Measurements from ENCODE around the gene SPARC.
A peak's percentile ranks its signal among the peaks of the same experiment; 100 is the strongest.
"Not testable (repeated sequence)": the region's sequence is repeated elsewhere in the genome, so short reads cannot be mapped to it uniquely, and the experiment has no call there.

The SPARC gene, protein sequence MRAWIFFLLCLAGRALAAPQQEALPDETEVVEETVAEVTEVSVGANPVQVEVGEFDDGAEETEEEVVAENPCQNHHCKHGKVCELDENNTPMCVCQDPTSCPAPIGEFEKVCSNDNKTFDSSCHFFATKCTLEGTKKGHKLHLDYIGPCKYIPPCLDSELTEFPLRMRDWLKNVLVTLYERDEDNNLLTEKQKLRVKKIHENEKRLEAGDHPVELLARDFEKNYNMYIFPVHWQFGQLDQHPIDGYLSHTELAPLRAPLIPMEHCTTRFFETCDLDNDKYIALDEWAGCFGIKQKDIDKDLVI

DNA sequence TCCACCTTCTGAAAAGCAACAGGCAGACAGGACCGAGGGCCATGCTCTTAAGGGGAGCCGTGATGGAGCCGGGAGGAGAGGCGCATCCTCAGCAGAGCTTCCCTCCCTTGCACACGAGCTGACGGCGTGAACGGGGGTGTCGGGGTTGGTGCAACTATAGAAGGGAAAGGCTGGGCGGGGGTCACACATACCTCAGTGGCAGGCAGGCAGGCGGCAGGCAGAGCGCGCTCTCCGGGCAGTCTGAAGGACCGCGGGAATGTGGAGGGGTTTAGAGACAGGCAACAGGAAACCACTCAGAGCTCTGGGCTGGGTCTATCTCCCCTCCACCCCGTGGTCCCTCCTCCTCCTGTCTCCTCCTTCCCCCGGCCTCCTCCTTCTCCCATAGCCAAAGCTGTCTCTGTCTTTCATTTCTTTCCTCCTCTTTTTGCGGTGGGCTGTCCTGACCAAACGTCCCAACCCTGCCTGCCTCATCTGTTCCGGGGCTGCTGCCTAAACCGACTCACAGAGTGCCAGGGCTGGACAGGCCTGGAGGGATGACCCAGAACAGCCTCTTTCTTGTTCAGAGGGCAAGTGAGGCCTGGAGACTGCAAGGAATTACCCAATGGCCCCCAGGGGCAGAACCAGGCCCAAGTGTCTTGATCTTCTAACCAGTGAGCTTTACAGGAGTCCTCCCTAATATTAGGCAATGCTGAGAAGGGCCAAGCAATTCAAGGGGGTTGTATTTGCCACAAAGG is at the start of gene SPARC:
TSS of gene SPARC (minus strand) at position 242 of the 734 bp plus-strand sequence. CDS start 10,727 bp downstream, outside the sequence.
- H3K27ac ChIP-seq (ENCODE audit: low read length), result peak within 1 kb of the TSS; percentile 13
- H3K4me1 ChIP-seq (ENCODE audit: control insufficient read depth, low read depth, low read length), result peaks cover 27% of the 10 kb centered on the region
- no peaks in the 10 kb centered on the region for H3K36me3 ChIP-seq (ENCODE audit: control insufficient read depth, low read depth, low read length)
- H3K9ac ChIP-seq (ENCODE audit: low read length), result peak within 1 kb of the TSS; percentile 63
- peak within 1 kb of the TSS; percentile 74 for H3K4me3 ChIP-seq (ENCODE audit: low read length)
- H3K9me3 ChIP-seq (ENCODE audit: control insufficient read depth, low read depth, low read length), result no peaks in the 10 kb centered on the region
- H3K27me3 ChIP-seq (ENCODE audit: control insufficient read depth, insufficient read depth, low read length), result no peaks in the 10 kb centered on the region

DNA sequence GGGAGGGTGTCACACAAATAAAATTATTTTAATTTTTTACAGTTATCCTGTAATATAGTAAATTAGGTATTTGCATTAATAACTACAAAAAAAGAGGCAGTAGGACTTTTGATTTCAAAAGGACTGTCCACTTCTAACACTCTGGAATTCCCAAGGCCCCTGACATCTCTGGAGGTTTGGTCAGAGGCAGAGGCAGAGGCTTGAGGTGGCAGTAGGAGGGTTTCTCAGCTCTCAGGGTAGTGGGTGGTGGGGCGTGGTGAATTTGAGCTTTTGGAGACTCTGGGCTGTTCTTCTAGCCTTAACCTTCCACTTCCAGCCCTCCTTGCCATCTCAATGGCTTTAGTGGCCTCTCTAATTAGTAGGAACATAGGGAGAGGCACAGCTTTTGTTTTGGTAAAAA is 48.9 kb upstream of the SPARC start:
- Histone ChIP-seq H3K27ac (ENCODE audit: low read length) (no peak overlapping the region), H3K9me3 (ENCODE audit: control insufficient read depth, low read depth, low read length) (peaks cover 3% of the 10 kb centered on the region), H3K4me1 (ENCODE audit: control insufficient read depth, low read depth, low read length) (peaks cover 17% of the 10 kb centered on the region), H3K4me3 (ENCODE audit: low read length) (no peak overlapping the region), H3K27me3 (ENCODE audit: control insufficient read depth, insufficient read depth, low read length) (no peaks in the 10 kb centered on the region), H3K9ac (ENCODE audit: low read length) (no peak overlapping the region), H3K36me3 (ENCODE audit: control insufficient read depth, low read depth, low read length) (no peaks in the 10 kb centered on the region)

DNA sequence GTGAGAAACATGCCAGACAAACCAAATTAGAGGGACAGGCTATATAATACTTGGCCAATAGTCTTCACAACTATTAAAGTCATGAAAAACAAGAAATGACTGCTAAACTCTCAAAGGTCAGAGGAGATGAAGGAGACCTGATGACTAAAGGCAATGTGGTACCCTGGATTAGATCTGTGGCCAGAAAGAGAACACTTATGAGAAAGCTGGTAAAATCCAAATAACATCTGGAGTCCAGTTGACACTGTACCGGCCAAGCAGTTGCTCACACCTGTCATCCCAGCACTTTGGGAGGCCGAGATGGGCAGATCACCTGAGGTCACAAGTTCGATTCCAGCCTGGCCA is 47.3 kb upstream of the SPARC start:
- Histone ChIP-seq H3K4me1 (ENCODE audit: control insufficient read depth, low read depth, low read length) (peaks cover 4% of the 10 kb centered on the region), H3K36me3 (ENCODE audit: control insufficient read depth, low read depth, low read length) (no peaks in the 10 kb centered on the region), H3K9ac (ENCODE audit: low read length) (no peak overlapping the region), H3K27me3 (ENCODE audit: control insufficient read depth, insufficient read depth, low read length) (no peaks in the 10 kb centered on the region), H3K27ac (ENCODE audit: low read length) (no peak overlapping the region), H3K4me3 (ENCODE audit: low read length) (no peak overlapping the region), H3K9me3 (ENCODE audit: control insufficient read depth, low read depth, low read length) (peaks cover 6% of the 10 kb centered on the region)

DNA sequence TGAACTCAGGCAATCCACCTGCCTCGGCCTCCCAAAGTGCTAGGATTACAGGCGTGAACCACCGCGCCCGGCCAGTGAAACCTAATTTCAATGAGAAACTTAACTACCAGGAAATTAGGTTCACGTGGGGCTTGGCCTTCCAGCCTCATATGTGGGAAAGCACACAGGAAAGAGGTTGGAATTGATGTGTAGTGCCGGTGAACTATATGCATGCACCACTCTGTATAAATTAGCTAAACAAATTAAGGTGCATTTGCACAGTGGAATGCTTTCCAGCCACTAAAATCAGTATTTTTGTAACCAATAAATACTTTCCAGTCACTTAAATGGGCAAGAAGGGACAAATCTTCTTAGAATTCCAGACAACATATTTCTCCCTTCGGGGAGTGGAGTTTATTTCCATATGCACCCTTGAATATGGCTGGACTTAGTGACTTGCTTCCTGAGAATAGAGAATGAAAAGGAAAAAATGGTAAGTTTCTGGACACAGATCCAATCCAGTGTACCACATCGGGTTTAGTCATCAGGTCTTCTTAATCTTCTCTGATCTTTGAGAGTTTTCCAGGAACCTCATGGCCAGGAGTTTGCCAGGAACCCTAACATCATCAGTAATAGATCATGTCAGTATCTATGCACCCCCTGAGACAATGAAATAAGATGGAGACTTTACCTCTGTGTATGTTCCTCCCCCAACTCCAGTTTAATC is 46.8 kb upstream of the SPARC start:
- Histone ChIP-seq H3K4me1 (ENCODE audit: control insufficient read depth, low read depth, low read length) (peaks cover 4% of the 10 kb centered on the region), H3K9me3 (ENCODE audit: control insufficient read depth, low read depth, low read length) (peaks cover 6% of the 10 kb centered on the region), H3K4me3 (ENCODE audit: low read length) (no peak overlapping the region), H3K27ac (ENCODE audit: low read length) (no peak overlapping the region), H3K36me3 (ENCODE audit: control insufficient read depth, low read depth, low read length) (no peaks in the 10 kb centered on the region), H3K9ac (ENCODE audit: low read length) (no peak overlapping the region), H3K27me3 (ENCODE audit: control insufficient read depth, insufficient read depth, low read length) (no peaks in the 10 kb centered on the region)

- no peaks in the 10 kb centered on the region for H3K36me3 ChIP-seq (ENCODE audit: control insufficient read depth, low read depth, low read length)
- H3K27ac ChIP-seq (ENCODE audit: low read length), result no peak overlapping the region
- no peak overlapping the region for H3K9ac ChIP-seq (ENCODE audit: low read length)
- no peaks in the 10 kb centered on the region for H3K27me3 ChIP-seq (ENCODE audit: control insufficient read depth, insufficient read depth, low read length)
- H3K4me1 ChIP-seq (ENCODE audit: control insufficient read depth, low read depth, low read length), result peaks cover 4% of the 10 kb centered on the region
- no peak overlapping the region for H3K4me3 ChIP-seq (ENCODE audit: low read length)
- peaks cover 6% of the 10 kb centered on the region for H3K9me3 ChIP-seq (ENCODE audit: control insufficient read depth, low read depth, low read length)
These were observed 43.7 kb upstream of the SPARC start for GRCh38 chr5:151730381-151730780.

DNA sequence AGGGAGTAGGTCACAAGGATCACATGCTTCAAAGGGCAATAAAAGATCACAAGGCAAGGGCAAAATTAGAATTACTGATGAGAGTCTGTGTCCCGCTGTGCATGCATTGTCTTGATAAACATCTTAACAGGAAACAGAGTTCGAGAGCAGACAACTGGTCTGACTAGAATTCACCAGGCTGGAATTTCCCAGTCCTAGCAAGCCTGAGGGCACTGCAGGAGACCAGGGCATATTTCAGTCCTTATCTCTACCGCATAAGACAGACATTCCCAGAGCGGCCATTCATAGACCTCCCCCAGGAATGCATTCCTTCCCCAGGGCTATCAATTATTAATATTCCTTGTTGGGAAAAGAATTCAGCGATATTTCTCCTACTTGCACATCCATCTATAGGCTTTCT is 42.9 kb upstream of the SPARC start:
- not testable (repeated sequence) for H3K4me3 ChIP-seq (ENCODE audit: low read length); H3K27ac ChIP-seq (ENCODE audit: low read length); H3K4me1 ChIP-seq (ENCODE audit: control insufficient read depth, low read depth, low read length); H3K36me3 ChIP-seq (ENCODE audit: control insufficient read depth, low read depth, low read length); H3K27me3 ChIP-seq (ENCODE audit: control insufficient read depth, insufficient read depth, low read length); H3K9me3 ChIP-seq (ENCODE audit: control insufficient read depth, low read depth, low read length); H3K9ac ChIP-seq (ENCODE audit: low read length)

- H3K27me3 ChIP-seq (ENCODE audit: control insufficient read depth, insufficient read depth, low read length), result no peaks in the 10 kb centered on the region
- no peaks in the 10 kb centered on the region for H3K9me3 ChIP-seq (ENCODE audit: control insufficient read depth, low read depth, low read length)
- H3K4me1 ChIP-seq (ENCODE audit: control insufficient read depth, low read depth, low read length), result peaks cover 9% of the 10 kb centered on the region
- H3K9ac ChIP-seq (ENCODE audit: low read length), result no peak overlapping the region
- H3K27ac ChIP-seq (ENCODE audit: low read length), result no peak overlapping the region
- no peak overlapping the region for H3K4me3 ChIP-seq (ENCODE audit: low read length)
- H3K36me3 ChIP-seq (ENCODE audit: control insufficient read depth, low read depth, low read length), result no peaks in the 10 kb centered on the region
These were observed 37.6 kb upstream of the SPARC start for GRCh38 chr5:151724360-151724759.

GRCh38 chr5:151722546-151722945 is 35.8 kb upstream of the SPARC start:
- Histone ChIP-seq H3K27me3 (ENCODE audit: control insufficient read depth, insufficient read depth, low read length) (peaks cover 4% of the 10 kb centered on the region), H3K27ac (ENCODE audit: low read length) (no peak overlapping the region), H3K9me3 (ENCODE audit: control insufficient read depth, low read depth, low read length) (no peaks in the 10 kb centered on the region), H3K4me3 (ENCODE audit: low read length) (no peak overlapping the region), H3K36me3 (ENCODE audit: control insufficient read depth, low read depth, low read length) (no peaks in the 10 kb centered on the region), H3K4me1 (ENCODE audit: control insufficient read depth, low read depth, low read length) (peaks cover 9% of the 10 kb centered on the region), H3K9ac (ENCODE audit: low read length) (no peak overlapping the region)

DNA sequence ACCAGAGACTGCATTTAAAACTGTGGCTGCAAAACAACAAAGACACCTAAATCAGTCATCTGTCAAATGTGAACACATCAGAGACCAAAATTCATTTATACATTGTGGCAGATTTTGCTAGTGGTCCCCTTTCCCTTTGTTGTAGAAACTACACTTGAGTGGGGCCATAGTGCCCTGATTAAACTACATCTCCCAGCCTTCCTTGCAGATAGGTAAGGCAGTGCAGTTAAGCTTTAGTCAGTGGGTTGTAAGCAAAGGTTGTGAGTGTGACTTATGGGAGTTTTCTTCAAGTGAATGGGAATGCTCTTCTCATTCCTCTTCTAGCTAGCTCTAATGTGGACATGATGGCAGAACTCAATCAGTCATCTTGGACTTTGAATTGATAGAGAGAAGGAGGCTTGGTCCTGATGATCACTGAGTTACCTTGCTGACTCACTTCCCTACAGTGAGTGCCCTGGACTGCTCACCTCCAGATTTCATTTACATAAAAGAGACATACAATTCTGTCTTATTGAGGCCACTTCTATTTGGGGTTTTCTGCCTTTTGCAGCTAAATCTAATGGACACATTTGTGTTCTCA is 35.2 kb upstream of the SPARC start:
- Histone ChIP-seq H3K4me1 (ENCODE audit: control insufficient read depth, low read depth, low read length) (peaks cover 9% of the 10 kb centered on the region), H3K27me3 (ENCODE audit: control insufficient read depth, insufficient read depth, low read length) (peaks cover 4% of the 10 kb centered on the region), H3K4me3 (ENCODE audit: low read length) (no peak overlapping the region), H3K9me3 (ENCODE audit: control insufficient read depth, low read depth, low read length) (no peaks in the 10 kb centered on the region), H3K36me3 (ENCODE audit: control insufficient read depth, low read depth, low read length) (no peaks in the 10 kb centered on the region), H3K9ac (ENCODE audit: low read length) (no peak overlapping the region), H3K27ac (ENCODE audit: low read length) (no peak overlapping the region)

DNA sequence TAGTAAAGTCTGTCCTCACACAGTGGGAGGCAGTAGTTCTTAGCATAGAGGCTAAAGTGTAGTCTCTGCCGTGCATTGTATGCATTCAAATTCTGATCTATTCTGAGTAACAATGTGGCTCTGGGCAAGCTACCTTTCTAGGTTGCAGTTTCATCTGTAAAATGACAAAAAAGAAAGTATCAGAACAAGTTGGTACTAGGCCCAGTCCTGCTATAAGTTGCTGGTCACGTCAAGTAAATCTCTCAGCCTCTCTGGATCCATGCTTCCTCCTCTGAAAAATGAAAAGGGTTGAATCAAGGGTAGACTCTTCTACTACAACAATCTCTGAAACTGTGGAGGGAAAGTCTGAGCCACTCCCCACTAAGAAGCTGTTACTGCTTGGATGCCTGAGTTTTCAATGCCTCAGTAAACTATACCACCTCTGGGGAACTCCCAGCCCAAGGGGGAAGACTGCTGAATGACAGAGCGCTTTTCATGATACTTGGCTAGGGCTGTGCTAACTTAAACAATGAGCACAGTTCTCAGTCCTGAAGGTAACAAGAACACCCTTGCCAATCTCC is 34.5 kb upstream of the SPARC start:
- peaks cover 9% of the 10 kb centered on the region for H3K4me1 ChIP-seq (ENCODE audit: control insufficient read depth, low read depth, low read length)

GRCh38 chr5:151720215-151720614 is 33.5 kb upstream of the SPARC start:
- Histone ChIP-seq H3K4me1 (ENCODE audit: control insufficient read depth, low read depth, low read length) (peaks cover 9% of the 10 kb centered on the region), H3K4me3 (ENCODE audit: low read length) (no peak overlapping the region), H3K27me3 (ENCODE audit: control insufficient read depth, insufficient read depth, low read length) (peaks cover 4% of the 10 kb centered on the region), H3K36me3 (ENCODE audit: control insufficient read depth, low read depth, low read length) (no peaks in the 10 kb centered on the region), H3K9me3 (ENCODE audit: control insufficient read depth, low read depth, low read length) (no peaks in the 10 kb centered on the region), H3K9ac (ENCODE audit: low read length) (no peak overlapping the region), H3K27ac (ENCODE audit: low read length) (no peak overlapping the region)

More for the DNA sequence above, 34.5 kb upstream of the SPARC start:
- H3K36me3 ChIP-seq (ENCODE audit: control insufficient read depth, low read depth, low read length), result no peaks in the 10 kb centered on the region
- H3K27ac ChIP-seq (ENCODE audit: low read length), result no peak overlapping the region
- peaks cover 4% of the 10 kb centered on the region for H3K27me3 ChIP-seq (ENCODE audit: control insufficient read depth, insufficient read depth, low read length)
- H3K9ac ChIP-seq (ENCODE audit: low read length), result no peak overlapping the region
- H3K9me3 ChIP-seq (ENCODE audit: control insufficient read depth, low read depth, low read length), result no peaks in the 10 kb centered on the region
- no peak overlapping the region for H3K4me3 ChIP-seq (ENCODE audit: low read length)

Measured in iPS-18a (cell line).